SH-SY5Y (cell line): ENCODE results near the gene GPR22.

Experiments
- GATA2 ChIP-seq: IDR thresholded peaks from 2 replicates; pipeline ENCODE4 v1.6.1; 2011; ENCODE audit warnings: mild to moderate bottlenecking, low read depth, low read length
- GATA3 ChIP-seq: IDR thresholded peaks from 2 replicates; pipeline ENCODE4 v1.6.1; 2011; ENCODE audit warnings: low read depth, mild to moderate bottlenecking, low read length, moderate library complexity

DNA sequence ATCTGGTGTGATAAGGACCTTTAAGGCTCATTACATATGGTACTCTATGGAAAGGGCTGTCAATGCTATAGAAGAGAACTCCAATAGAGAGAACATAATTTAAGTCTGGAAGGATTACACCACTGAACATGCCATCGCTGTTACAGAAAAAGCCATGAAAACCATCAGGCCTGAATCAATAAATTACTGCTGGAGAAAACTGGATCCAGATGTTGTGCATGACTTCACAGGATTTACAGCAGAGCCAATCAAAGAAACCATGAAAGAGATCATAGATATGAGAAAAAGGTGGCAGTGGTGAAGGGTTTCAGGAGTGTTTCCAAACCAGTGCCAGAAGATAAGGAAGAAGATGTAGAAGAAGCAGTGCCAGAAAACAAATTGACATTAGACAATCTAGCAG is 18.9 kb upstream of the GPR22 start:
- TF ChIP-seq GATA2, result peak; percentile 14; the same call in 1 of the 2 replicates
- no peak for TF ChIP-seq GATA3
